Amniotic epithelial cell (primary cell): ENCODE data around the gene CFAP141.
"Not testable (repeated sequence)": the region's sequence is repeated elsewhere in the genome, so short reads cannot be mapped to it uniquely, and the experiment has no call there.

Experiments
- DNase-seq: peaks from one replicate; pipeline ENCODE4 v3.0.0-alpha.2; 2010; ENCODE audit warnings: low read depth

CFAP141 gene

GRCh38 chr1:154206196-154206595 is at the start of gene CFAP141:
Gene CFAP141, minus strand, starts transcription at chr1:154206333. Its CDS starts 26 bp downstream, at chr1:154206307.
- no peak for DNase-seq

GRCh38 chr1:154253671-154254070 is 47.5 kb upstream of the CFAP141 start:
- DNase-seq = no peak

DNA sequence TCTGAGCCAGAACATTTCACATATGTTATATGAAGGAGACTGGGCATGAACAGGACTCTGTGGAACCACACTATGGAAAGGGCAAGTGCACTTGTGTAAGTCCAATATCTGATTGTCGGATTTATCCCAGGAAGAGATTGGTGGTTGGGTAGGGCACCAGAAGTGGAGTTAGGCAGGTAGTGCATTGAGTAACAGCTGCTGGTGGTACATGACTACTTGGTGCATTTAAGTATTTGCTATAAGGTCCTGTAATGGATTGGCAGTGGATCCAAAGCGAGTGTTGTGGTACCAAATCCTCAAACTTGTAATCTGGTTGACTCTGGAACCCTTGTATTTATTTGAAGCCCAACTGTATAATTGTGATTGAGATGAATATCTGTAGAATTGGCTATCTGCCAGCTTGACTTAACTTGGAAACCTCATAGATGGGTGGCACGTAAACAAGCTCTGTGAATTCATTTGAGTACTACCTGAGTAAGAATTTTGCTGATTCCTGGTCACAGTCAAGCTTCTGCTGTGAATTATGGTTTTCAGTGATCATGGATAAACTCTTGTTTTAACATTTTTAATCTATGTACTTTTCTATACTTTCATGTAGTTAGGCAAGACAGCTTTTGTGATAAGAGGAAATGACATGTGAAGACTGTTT is 35.7 kb upstream of the CFAP141 start:
- DNase-seq = no peak

GRCh38 chr1:154240294-154240833 is 34.2 kb upstream of the CFAP141 start:
- DNase-seq = no peak

DNA sequence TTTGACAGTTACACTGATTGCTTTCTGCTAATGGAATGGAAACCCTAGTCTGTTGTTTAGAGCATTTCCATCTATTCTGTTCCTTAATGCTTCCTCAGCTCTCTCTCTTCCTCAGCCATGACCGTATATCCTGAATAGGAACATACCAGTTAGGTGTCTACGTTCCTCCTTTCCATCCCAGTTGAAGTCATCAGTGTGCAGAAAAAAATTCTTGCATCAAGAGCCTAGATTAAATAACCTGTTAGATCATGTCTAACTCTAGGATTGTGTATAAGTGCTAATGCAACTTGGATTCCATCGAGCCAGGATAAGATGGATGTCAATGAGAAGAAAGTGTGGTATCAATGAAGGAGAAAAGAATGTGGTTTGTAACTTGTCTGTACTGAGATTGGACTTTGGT is 33.4 kb upstream of the CFAP141 start:
- no peak for DNase-seq

DNA sequence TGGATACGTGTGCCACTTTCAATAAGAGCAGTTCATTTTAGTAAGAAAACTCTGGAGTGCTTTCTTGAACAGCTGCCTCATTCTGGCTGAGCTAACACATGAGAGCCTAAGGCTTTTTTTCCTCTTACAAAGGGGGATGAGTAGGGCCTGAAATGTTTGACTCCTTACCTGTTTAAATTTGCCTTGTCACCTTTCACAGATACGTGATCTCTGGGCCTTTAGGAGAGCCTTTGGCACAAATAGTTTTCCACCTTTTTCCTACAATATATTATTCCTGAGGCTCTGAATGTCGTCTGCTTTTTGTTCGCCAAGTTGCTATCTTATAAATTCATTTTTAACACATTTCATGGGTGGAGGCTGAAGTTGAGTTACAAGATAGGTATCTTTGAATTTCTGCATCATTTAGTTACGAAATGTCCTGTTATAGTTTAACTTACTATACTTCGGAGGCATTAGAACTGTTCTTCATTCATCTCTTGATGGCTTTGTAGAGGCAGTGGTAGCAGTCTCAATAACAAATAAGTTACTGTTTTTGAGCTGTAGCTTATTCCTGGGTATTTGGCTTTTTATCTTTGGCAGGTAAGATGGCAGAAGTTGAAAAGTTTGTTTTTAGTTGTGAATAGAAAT is 31.9 kb upstream of the CFAP141 start:
- DNase-seq = no peak

- DNase-seq = no peak
Observed at GRCh38 chr1:154237435-154237834, 31.3 kb upstream of the CFAP141 start.

GRCh38 chr1:154236855-154237254 is 30.7 kb upstream of the CFAP141 start:
- DNase-seq = no peak

- peak; percentile 18 for DNase-seq
Observed at GRCh38 chr1:154233127-154233526, 27.0 kb upstream of the CFAP141 start.

GRCh38 chr1:154231112-154231511 is 25.0 kb upstream of the CFAP141 start:
- DNase-seq = not testable (repeated sequence)

GRCh38 chr1:154225370-154225769 is 19.2 kb upstream of the CFAP141 start:
- no peak for DNase-seq

DNA sequence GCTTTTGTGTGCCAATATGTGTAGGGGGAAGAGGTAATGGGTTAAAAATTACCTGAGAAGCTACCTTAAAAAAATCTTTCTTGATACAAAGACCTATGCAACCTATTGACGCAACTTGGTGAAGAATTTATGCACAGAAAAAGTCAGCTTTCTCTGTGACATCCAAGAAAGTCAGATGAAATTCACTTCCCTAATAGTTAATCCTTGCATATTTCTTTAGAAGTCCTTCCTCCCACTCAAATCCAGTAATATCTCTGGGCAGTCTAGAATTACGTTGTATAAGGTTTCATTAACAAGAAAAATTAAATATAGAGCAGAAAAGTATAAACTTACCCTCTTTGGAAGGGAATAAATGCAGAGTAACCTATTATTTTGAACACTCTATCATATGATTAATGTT is 17.5 kb upstream of the CFAP141 start:
- peak; percentile 29 for DNase-seq

DNA sequence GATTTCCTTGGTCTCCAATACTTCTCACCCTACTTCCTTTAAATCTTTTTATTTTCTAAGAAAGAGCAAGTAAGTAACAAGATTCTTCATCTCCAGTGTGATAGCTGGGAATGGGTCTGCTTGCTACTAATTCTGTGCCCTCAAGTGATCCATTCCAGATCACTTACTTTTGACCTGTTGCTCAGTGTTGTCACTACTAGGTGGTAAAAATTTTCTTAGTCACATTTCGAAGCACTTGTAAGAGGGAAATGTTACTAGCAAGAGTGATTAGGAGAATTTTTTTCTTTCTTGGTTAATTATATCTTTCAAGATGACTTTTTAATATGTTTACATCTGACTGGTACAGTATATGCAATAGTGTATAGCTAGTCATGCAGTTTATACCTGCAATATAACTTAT is 16.8 kb upstream of the CFAP141 start:
- no peak for DNase-seq

- no peak for DNase-seq
Observed at GRCh38 chr1:154222518-154222917, 16.4 kb upstream of the CFAP141 start.

- peak; percentile 49 for DNase-seq
Observed at GRCh38 chr1:154221278-154222001, 15.3 kb upstream of the CFAP141 start.

- no peak for DNase-seq
Observed at GRCh38 chr1:154220970-154221277, 14.8 kb upstream of the CFAP141 start.

- peak; percentile 98 for DNase-seq
Observed at GRCh38 chr1:154220071-154220969, 14.2 kb upstream of the CFAP141 start, which contains the start of gene UBAP2L. Gene UBAP2L, plus strand, starts transcription at chr1:154220955. Its CDS starts 4,169 bp downstream, at chr1:154225124.

DNA sequence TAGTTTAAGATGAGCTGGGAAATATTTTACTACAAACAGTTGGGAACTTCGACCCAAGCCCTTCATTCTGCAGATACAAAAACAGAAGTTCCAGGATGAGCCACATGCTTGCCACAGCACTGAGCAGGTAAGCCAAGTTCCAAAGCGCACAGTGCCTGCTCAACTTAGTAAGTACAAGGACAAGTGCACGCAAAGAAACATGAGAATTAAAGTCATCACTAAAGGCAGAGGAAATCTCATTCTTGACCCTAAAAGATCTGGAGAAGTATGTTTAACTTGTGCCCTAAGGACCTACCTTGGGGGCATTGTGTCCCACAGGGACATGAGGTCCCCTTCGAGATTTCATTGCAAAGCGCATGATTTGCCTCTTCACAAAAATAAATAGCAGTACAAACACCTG is 13.4 kb upstream of the CFAP141 start:
- peak; percentile 29 for DNase-seq

DNA sequence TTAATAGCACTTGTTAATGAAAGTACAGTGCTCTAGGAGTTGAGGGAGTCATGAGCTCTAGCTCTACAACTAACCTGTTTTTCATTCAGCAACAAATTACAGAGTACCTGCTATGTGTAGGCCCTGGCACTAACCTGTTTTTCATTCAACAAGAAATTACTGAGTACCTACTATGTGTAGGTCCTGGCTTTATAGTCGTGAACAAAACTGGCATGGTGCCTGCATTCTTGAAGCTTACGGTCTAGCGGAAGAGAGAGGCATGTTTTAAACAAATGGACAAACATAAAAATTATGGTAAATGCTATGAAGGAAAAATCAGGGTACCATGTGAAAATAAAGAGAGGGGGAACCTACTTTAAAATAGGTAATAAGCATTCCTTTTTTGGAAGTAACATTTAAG is 12.4 kb upstream of the CFAP141 start:
- DNase-seq = no peak

DNA sequence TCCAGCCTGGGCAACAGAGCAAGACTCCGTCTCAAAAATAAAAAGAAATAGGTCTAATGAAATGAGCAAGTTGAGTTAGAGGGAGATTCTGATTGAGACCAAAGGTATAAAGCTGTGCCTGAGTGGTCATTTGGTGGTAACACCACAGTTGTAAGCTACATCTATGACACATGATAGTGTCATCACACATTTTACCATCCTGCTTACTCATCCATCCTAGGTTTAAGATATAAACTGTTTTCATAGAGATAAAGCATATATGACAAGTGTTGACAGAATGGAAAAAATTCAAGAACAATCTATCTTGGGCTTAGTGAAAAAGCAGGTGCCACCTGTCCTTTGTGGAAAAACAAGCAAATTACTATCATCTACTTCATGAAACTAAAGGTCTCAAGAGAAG is 7.1 kb upstream of the CFAP141 start:
- peak; percentile 60 for DNase-seq

DNA sequence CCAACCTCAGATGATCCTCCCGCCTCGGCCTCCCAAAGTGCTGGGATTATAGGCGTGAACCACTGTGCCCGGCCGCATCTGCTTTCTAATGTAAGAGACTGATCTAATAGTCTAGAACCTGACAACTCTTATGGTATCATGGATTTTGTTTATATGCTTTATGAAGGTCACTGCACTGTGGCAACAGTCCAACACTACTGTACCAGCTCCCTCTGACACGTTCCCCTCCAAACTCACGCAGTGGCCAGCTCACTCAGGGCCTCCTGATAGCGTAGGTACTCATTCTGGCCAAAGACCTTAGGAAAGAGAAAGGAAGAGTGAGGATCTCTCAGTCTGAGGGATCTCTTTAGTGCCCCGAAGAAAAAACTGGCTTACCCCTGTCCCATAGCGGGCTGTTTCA is 6.0 kb upstream of the CFAP141 start:
- no peak for DNase-seq
